Left lobe of liver (tissue), 2 donors: ENCODE results near the gene NDEL1. TPM values are rescaled to one million over a fixed set of nuclear protein-coding genes. Genes with fewer than 3 reads are reported as not detected.
"Not testable (repeated sequence)": the region's sequence is repeated elsewhere in the genome, so short reads cannot be mapped to it uniquely, and the experiment has no call there.

Source experiments
- ATAC-seq: fragments of 200-7000 bp; cut with Tn5 transposase; one replicate; pipeline ENCODE4 v1.9.1; 2020; ENCODE audit warnings: mild to moderate bottlenecking, moderate library complexity
- DNase-seq: peaks from one replicate; pipeline ENCODE4 v3.0.0-alpha.2; 2020; ENCODE audit warnings: low spot score
- total RNA-seq: library from RNA; stranded (reverse); gene quantifications from one replicate; pipeline ENCODE4 v1.2.1, GENCODE V29; 2021
- donor health status: DM: no; HTN: no; CAD: no; lungs with moderate emphysema.
- donor health status: DM: no; HTN: yes; CAD: no.

Gene NDEL1
- total RNA-seq = 37.5 TPM

- DNase-seq = peak; percentile 99
Measured at GRCh38 chr17:8435245-8436168, at the start of gene NDEL1. Gene NDEL1, plus strand, starts transcription at chr17:8435884. Its CDS starts 8,388 bp downstream, at chr17:8444272.

GRCh38 chr17:8386841-8387240 lies 48.8 kb upstream of the NDEL1 start:
- DNase-seq (no peak), ATAC-seq (no peak)

More at GRCh38 chr17:8435245-8436168, at the start of gene NDEL1:
- ATAC-seq = peak; percentile 86

GRCh38 chr17:8387914-8388651 lies 47.6 kb upstream of the NDEL1 start:
- no peak for ATAC-seq
- DNase-seq = no peak

GRCh38 chr17:8391711-8392110 lies 44.0 kb upstream of the NDEL1 start:
- DNase-seq = no peak
- no peak for ATAC-seq

GRCh38 chr17:8392274-8392673 lies 43.4 kb upstream of the NDEL1 start:
- DNase-seq (no peak), ATAC-seq (no peak)

- no peak for ATAC-seq
- no peak for DNase-seq
Measured at GRCh38 chr17:8392674-8393469, 42.8 kb upstream of the NDEL1 start.

GRCh38 chr17:8393470-8394231 lies 42.0 kb upstream of the NDEL1 start:
- DNase-seq (no peak), ATAC-seq (peak; percentile 45)

- DNase-seq = not testable (repeated sequence)
Measured at GRCh38 chr17:8394497-8394896, 41.2 kb upstream of the NDEL1 start.

GRCh38 chr17:8397636-8398035 lies 38.0 kb upstream of the NDEL1 start, which contains the start of gene RNF222:
Gene RNF222, minus strand, starts transcription at chr17:8397827. Its CDS starts 4,366 bp downstream, at chr17:8393461.
- ATAC-seq (no peak), DNase-seq (no peak)

More at GRCh38 chr17:8394497-8394896, 41.2 kb upstream of the NDEL1 start:
- not testable (repeated sequence) for ATAC-seq

GRCh38 chr17:8398980-8399379 lies 36.7 kb upstream of the NDEL1 start:
- ATAC-seq (no peak), DNase-seq (peak; percentile 27)

- no peak for DNase-seq
Measured at GRCh38 chr17:8401107-8401506, 34.6 kb upstream of the NDEL1 start.

GRCh38 chr17:8402921-8403536 lies 32.7 kb upstream of the NDEL1 start:
- no peak for ATAC-seq
- no peak for DNase-seq

More at GRCh38 chr17:8401107-8401506, 34.6 kb upstream of the NDEL1 start:
- no peak for ATAC-seq

- DNase-seq (peak; percentile 35), ATAC-seq (no peak)
Measured at GRCh38 chr17:8405499-8406016, 30.1 kb upstream of the NDEL1 start.

GRCh38 chr17:8406174-8406573 lies 29.5 kb upstream of the NDEL1 start:
- no peak for ATAC-seq
- no peak for DNase-seq

GRCh38 chr17:8408371-8408770 lies 27.3 kb upstream of the NDEL1 start:
- DNase-seq (no peak), ATAC-seq (no peak)

GRCh38 chr17:8409966-8410882 lies 25.5 kb upstream of the NDEL1 start:
- peak; percentile 99 for ATAC-seq
- peak; percentile 90 for DNase-seq

GRCh38 chr17:8410883-8411238 lies 24.8 kb upstream of the NDEL1 start:
- ATAC-seq = no peak
- DNase-seq = no peak

- DNase-seq (no peak), ATAC-seq (no peak)
Measured at GRCh38 chr17:8412089-8412488, 23.6 kb upstream of the NDEL1 start.
